Right lobe of liver (tissue), 4 donors: ENCODE measurements around the gene SCN2A.

Experiments
- CTCF ChIP-seq, 4 donors: fragments of 200-600 bp in 3 of 4; fragments of 450-650 bp in 1 of 4; IDR thresholded peaks; one replicate each; pipeline versions ENCODE4 v1.5.1 to v1.8.0; 2016 to 2022; ENCODE audit warnings: antibody characterized with exemption in 4 of 4, mild to moderate bottlenecking in 2 of 4
- POLR2A ChIP-seq: fragments of 450-650 bp; IDR thresholded peaks from one replicate; pipeline ENCODE4 v1.6.1; 2017; ENCODE audit warnings: antibody characterized with exemption, mild to moderate bottlenecking
- donor health status: DM: no; HTN: no; CAD: no.
- donor health status: DM: no; HTN: no; CAD: no.
- donor health status: DM: no; HTN: yes; CAD: no.

GRCh38 chr2:165423081-165423480 is 183.9 kb downstream of the SCN2A start:
- no peak for TF ChIP-seq CTCF (IDR thresholded peaks at IDR 0.05)
- no peak for TF ChIP-seq POLR2A
